HL-60 (cell line): ENCODE measurements around the gene RBMX.

Source experiments
- DNase-seq, 2 experiments: peaks; one replicate each; pipeline ENCODE4 v3.0.0-alpha.2; 2010 to 2020; ENCODE audit warnings: low read depth in 1 of 2, low spot score in 1 of 2
- H3K27ac ChIP-seq: fragments of 250-450 bp; sonication (Bioruptor Pico); replicated peaks from 2 replicates; pipeline ENCODE4 v1.5.1; 2020; ENCODE audit warnings: mild to moderate bottlenecking, moderate library complexity
- H3K27me3 ChIP-seq: fragments of 250-450 bp; sonication (Bioruptor Pico); 2 replicates; pipeline ENCODE4 v1.5.1; 2021; ENCODE audit warnings: mild to moderate bottlenecking, moderate library complexity; ENCODE audit not compliant: insufficient read depth, poor library complexity, severe bottlenecking
- H3K4me3 ChIP-seq: replicated peaks from 2 replicates; pipeline ENCODE4 v1.5.1; 2011; ENCODE audit warnings: mild to moderate bottlenecking, control low read depth, low read length; ENCODE audit not compliant: insufficient read depth
- CTCF ChIP-seq: IDR thresholded peaks from one replicate; pipeline ENCODE4 v1.5.1; 2011; ENCODE audit warnings: low read length, control low read depth, inconsistent platforms; ENCODE audit not compliant: insufficient read depth
- GABPA ChIP-seq: IDR thresholded peaks from 2 replicates; pipeline ENCODE4 v1.6.1; 2012; ENCODE audit warnings: low read depth
- POLR2AphosphoS5 ChIP-seq: IDR thresholded peaks from 2 replicates; pipeline ENCODE4 v1.6.1; 2012; ENCODE audit warnings: low read depth
- REST ChIP-seq: IDR thresholded peaks from 2 replicates; pipeline ENCODE4 v1.6.1; 2012; ENCODE audit warnings: low read depth; ENCODE audit not compliant: insufficient replicate concordance
- SPI1 ChIP-seq: IDR thresholded peaks from 2 replicates; pipeline ENCODE4 v1.6.1; 2012; ENCODE audit warnings: low read depth, mild to moderate bottlenecking, borderline replicate concordance

Gene RBMX

GRCh38 chrX:136867096-136867491, 13.4 kb downstream of the RBMX start:
- Histone ChIP-seq H3K27me3 (no peaks in the 10 kb centered on the region), H3K4me3 (no peak overlapping the region), H3K27ac (no peak overlapping the region)
- no peak for DNase-seq
- TF ChIP-seq GABPA = no peak
- no peak for TF ChIP-seq CTCF
- TF ChIP-seq REST = no peak
- TF ChIP-seq SPI1 = no peak
- no peak for TF ChIP-seq POLR2AphosphoS5

- TF ChIP-seq CTCF (no peak), GABPA (no peak), SPI1 (no peak), POLR2AphosphoS5 (0 out of 2 replicates have a peak, but pooled peaks have one; percentile 15)
- Histone ChIP-seq H3K27me3 (no peaks in the 10 kb centered on the region), H3K27ac (no peak overlapping the region), H3K4me3 (no peak overlapping the region)
- DNase-seq = no peak
Observed at GRCh38 chrX:136866337-136867095, 14.0 kb downstream of the RBMX start.

GRCh38 chrX:136865270-136866158, 15.0 kb downstream of the RBMX start:
- Histone ChIP-seq H3K27ac (no peak overlapping the region), H3K4me3 (no peak overlapping the region), H3K27me3 (no peaks in the 10 kb centered on the region)
- DNase-seq = no peak
- TF ChIP-seq SPI1 (no peak), POLR2AphosphoS5 (no peak; the same call in 1 of the 2 replicates), CTCF (no peak), GABPA (no peak), REST (no peak)
